CD4-positive, alpha-beta T cell (primary cell): ENCODE results near the gene FYB1. TPM values are rescaled to one million over a fixed set of nuclear protein-coding genes. Genes with fewer than 3 reads are reported as not detected.

ENCODE experiments used
- ATAC-seq: fragments of 200-7000 bp; cut with Tn5 transposase; one replicate; pipeline ENCODE4 v1.10.0; 2022; ENCODE audit warnings: mild to moderate bottlenecking; ENCODE audit not compliant: poor library complexity
- CTCF ChIA-PET: fragments of 350-600 bp; sonication (Branson Sonifier 250); formaldehyde crosslinking; loops from one replicate; lab custom pipeline; 2021; ENCODE audit warnings: antibody characterized with exemption, inconsistent platforms; lab: Charles Lee
- POLR2A ChIA-PET: fragments of 350-600 bp; sonication (Branson Sonifier 250); formaldehyde crosslinking; loops from one replicate; lab custom pipeline; 2021; ENCODE audit warnings: antibody characterized with exemption, inconsistent platforms; lab: Charles Lee
- DNase-seq, 14 experiments: peaks; one replicate each; pipeline ENCODE4 v3.0.0-alpha.2; 2013 to 2020; ENCODE audit warnings: mixed read lengths in 2 of 14
- H3K27ac ChIP-seq, 2 donors: one replicate each; pipeline versions ENCODE4 v1.5.1 to v1.7.0; 2013; ENCODE audit warnings: low read length in 2 of 2, low read depth in 1 of 2, mild to moderate bottlenecking in 1 of 2
- H3K27me3 ChIP-seq, 2 experiments: 1 replicate in 1 of 2; 2 replicates in 1 of 2; pipeline versions ENCODE4 v1.6.1 to v1.7.0; 2013; ENCODE audit warnings: low read length in 2 of 2, control low read depth in 1 of 2, mild to moderate bottlenecking in 1 of 2, moderate library complexity in 1 of 2; ENCODE audit not compliant: insufficient read depth in 2 of 2, control insufficient read depth in 1 of 2
- H3K36me3 ChIP-seq: one replicate; pipeline ENCODE4 v1.6.1; 2013; ENCODE audit warnings: low read length, control low read depth; ENCODE audit not compliant: insufficient read depth
- H3K4me1 ChIP-seq: one replicate; pipeline ENCODE4 v1.6.1; 2013; ENCODE audit warnings: low read length, control low read depth; ENCODE audit not compliant: insufficient read depth
- H3K4me3 ChIP-seq: one replicate; pipeline ENCODE4 v1.5.1; 2013; ENCODE audit warnings: mild to moderate bottlenecking, low read length, moderate library complexity
- H3K9me3 ChIP-seq, 2 experiments: 1 replicate in 1 of 2; 2 replicates in 1 of 2; pipeline versions ENCODE4 v1.6.1 to v1.7.0; 2013; ENCODE audit warnings: low read length in 2 of 2, mild to moderate bottlenecking in 2 of 2, control low read depth in 1 of 2, moderate library complexity in 1 of 2; ENCODE audit not compliant: control insufficient read depth in 1 of 2, insufficient read depth in 1 of 2
- H3K27ac Mint-ChIP-seq: one replicate; pipeline ENCODE4 v1.8.0; 2020; ENCODE audit warnings: mixed read lengths
- H3K27me3 Mint-ChIP-seq: one replicate; pipeline ENCODE4 v1.8.0; 2021; ENCODE audit warnings: mixed read lengths
- H3K36me3 Mint-ChIP-seq: one replicate; pipeline ENCODE4 v1.8.0; 2021; ENCODE audit warnings: low read depth, mixed read lengths
- H3K4me1 Mint-ChIP-seq: one replicate; pipeline ENCODE4 v1.8.0; 2021; ENCODE audit warnings: low read depth, mixed read lengths
- H3K4me3 Mint-ChIP-seq: one replicate; pipeline ENCODE4 v1.8.0; 2020; ENCODE audit warnings: mild to moderate bottlenecking, mixed read lengths
- H3K9me3 Mint-ChIP-seq: one replicate; pipeline ENCODE4 v1.8.0; 2020; ENCODE audit warnings: mixed read lengths
- CTCF ChIP-seq: fragments of 200-600 bp; IDR thresholded peaks from one replicate; pipeline ENCODE4 v1.8.0; 2022; ENCODE audit warnings: antibody characterized with exemption, mild to moderate bottlenecking
- intact Hi-C, 2 experiments: fragments of 100-400 bp; cut with DNase I in 1 of 2; cut with micrococcal nuclease in 1 of 2; formaldehyde crosslinking; loops; one replicate each; pipeline versions ENCODE4 v1.15.1 to v1.9.0; 2023 to 2025; cut with DNase I, micrococcal nuclease
- total RNA-seq, 174 experiments: library from RNA in 2 of 174; stranded (reverse) in 2 of 174; gene quantifications; one replicate each; pipeline ENCODE4 v1.2.3 and lab custom pipeline; 2021 to 2026

The FYB1 gene
- total RNA-seq, 2 experiments from 2014 or later: 478 to 497 TPM

GRCh38 chr5:39132128-39132447, 87.3 kb downstream of the FYB1 start:
- H3K36me3 Mint-ChIP-seq: peaks cover 92% of the 10 kb centered on the region
- H3K9me3 ChIP-seq: no peaks in the 10 kb centered on the region

GRCh38 chr5:39131210-39132127, 87.9 kb downstream of the FYB1 start:
- ChIA-PET CTCF (no interaction called here), POLR2A (no interaction called here)
- Mint-ChIP-seq H3K9me3 (no peaks in the 10 kb centered on the region), H3K4me3 (no peak overlapping the region), H3K36me3 (peaks cover 92% of the 10 kb centered on the region), H3K27ac (peak overlapping the region; percentile 74), H3K27me3 (no peaks in the 10 kb centered on the region), H3K4me1 (peaks cover 73% of the 10 kb centered on the region)
- peaks cover 99% of the 10 kb centered on the region for H3K36me3 ChIP-seq
- no peak overlapping the region for H3K27ac ChIP-seq
- peaks cover 3% of the 10 kb centered on the region for H3K4me1 ChIP-seq
- no peak for TF ChIP-seq CTCF
- H3K9me3 ChIP-seq: no peaks in the 10 kb centered on the region
- H3K27me3 ChIP-seq: no peaks in the 10 kb centered on the region
- H3K4me3 ChIP-seq: no peak overlapping the region
- intact Hi-C loops: loop anchor here in 1 of 2 experiments (2.0 to 5.0 kb wide), 2 partner anchors 17 to 184 kb away; no protein-coding TSS in a partner anchor
- DNase-seq (no peak), ATAC-seq (no peak)

More at GRCh38 chr5:39132128-39132447, 87.3 kb downstream of the FYB1 start:
- Histone ChIP-seq H3K4me1 (peaks cover 3% of the 10 kb centered on the region), H3K27me3 (no peaks in the 10 kb centered on the region), H3K4me3 (no peak overlapping the region), H3K27ac (no peak overlapping the region), H3K36me3 (peaks cover 99% of the 10 kb centered on the region)
- H3K4me3 Mint-ChIP-seq: no peak overlapping the region
- TF ChIP-seq CTCF: no peak
- ATAC-seq: no peak
- ChIA-PET CTCF (no interaction called here), POLR2A (no interaction called here)
- no peaks in the 10 kb centered on the region for H3K27me3 Mint-ChIP-seq
- H3K4me1 Mint-ChIP-seq: peaks cover 78% of the 10 kb centered on the region
- DNase-seq: no peak
- peak overlapping the region; percentile 74 for H3K27ac Mint-ChIP-seq
- no peaks in the 10 kb centered on the region for H3K9me3 Mint-ChIP-seq
- intact Hi-C loops: loop anchor here in 1 of 2 experiments (5.0 kb wide), 1 partner anchor 185 kb away; no protein-coding TSS in a partner anchor

- H3K4me1 ChIP-seq: peaks cover 3% of the 10 kb centered on the region
- H3K9me3 ChIP-seq: no peaks in the 10 kb centered on the region
- ChIA-PET POLR2A (no interaction called here), CTCF (no interaction called here)
- Mint-ChIP-seq H3K4me1 (peaks cover 77% of the 10 kb centered on the region), H3K27me3 (no peaks in the 10 kb centered on the region), H3K27ac (peak overlapping the region; percentile 74), H3K4me3 (no peak overlapping the region), H3K9me3 (no peaks in the 10 kb centered on the region), H3K36me3 (peaks cover 98% of the 10 kb centered on the region)
- DNase-seq (no peak), ATAC-seq (no peak)
- H3K36me3 ChIP-seq: peaks cover 98% of the 10 kb centered on the region
- H3K27me3 ChIP-seq: no peaks in the 10 kb centered on the region
- intact Hi-C loops: loop anchor here in 1 of 2 experiments (2.0 to 5.0 kb wide), 2 partner anchors 16 to 183 kb away; no protein-coding TSS in a partner anchor
- H3K4me3 ChIP-seq: no peak overlapping the region
- H3K27ac ChIP-seq: no peak overlapping the region
- TF ChIP-seq CTCF: no peak
Measured at GRCh38 chr5:39130716-39131115, 88.6 kb downstream of the FYB1 start.
